Large intestine (tissue), 3 donors: Measurements from ENCODE around the gene SYNE3. TPM values are rescaled to one million over a fixed set of nuclear protein-coding genes. Genes with fewer than 3 reads are reported as not detected.
"Not testable (repeated sequence)": the region's sequence is repeated elsewhere in the genome, so short reads cannot be mapped to it uniquely, and the experiment has no call there.

Experiments
- DNase-seq, 2 donors: peaks; one replicate each; pipeline versions ENCODE4 v3.0.0 to v3.0.0-alpha.2; 2013
- H3K27ac ChIP-seq: one replicate; pipeline ENCODE4 v1.5.1; 2013; ENCODE audit warnings: low read length
- H3K27me3 ChIP-seq: 2 replicates; pipeline ENCODE4 v1.6.1; 2013; ENCODE audit warnings: low read length; ENCODE audit not compliant: control insufficient read depth, insufficient read depth
- H3K36me3 ChIP-seq: 2 replicates; pipeline ENCODE4 v1.6.1; 2013; ENCODE audit warnings: low read length; ENCODE audit not compliant: control insufficient read depth, insufficient read depth
- H3K4me1 ChIP-seq: one replicate; pipeline ENCODE4 v1.6.1; 2013; ENCODE audit warnings: low read length; ENCODE audit not compliant: control insufficient read depth, insufficient read depth
- H3K4me3 ChIP-seq: one replicate; pipeline ENCODE4 v1.5.1; 2013; ENCODE audit warnings: low read length
- H3K9me3 ChIP-seq: one replicate; pipeline ENCODE4 v1.6.1; 2013; ENCODE audit warnings: mild to moderate bottlenecking, low read depth, low read length, moderate library complexity; ENCODE audit not compliant: control insufficient read depth
- WGBS: methylation state at CpG from one replicate; pipeline ENCODE4 v1.1.5; 2013; ENCODE audit warnings: low lambda C conversion rate; ENCODE audit not compliant: insufficient coverage; 5-methylcytosine and 5-hydroxymethylcytosine counted together
- polyA plus RNA-seq: library from polyadenylated mRNA; unstranded; fragments of 120-200 nt; gene quantifications from one replicate; pipeline ENCODE4 v1.2.1, GENCODE V29; 2013

The SYNE3 gene
- polyA plus RNA-seq, 1 donor: 1.2 TPM

DNA sequence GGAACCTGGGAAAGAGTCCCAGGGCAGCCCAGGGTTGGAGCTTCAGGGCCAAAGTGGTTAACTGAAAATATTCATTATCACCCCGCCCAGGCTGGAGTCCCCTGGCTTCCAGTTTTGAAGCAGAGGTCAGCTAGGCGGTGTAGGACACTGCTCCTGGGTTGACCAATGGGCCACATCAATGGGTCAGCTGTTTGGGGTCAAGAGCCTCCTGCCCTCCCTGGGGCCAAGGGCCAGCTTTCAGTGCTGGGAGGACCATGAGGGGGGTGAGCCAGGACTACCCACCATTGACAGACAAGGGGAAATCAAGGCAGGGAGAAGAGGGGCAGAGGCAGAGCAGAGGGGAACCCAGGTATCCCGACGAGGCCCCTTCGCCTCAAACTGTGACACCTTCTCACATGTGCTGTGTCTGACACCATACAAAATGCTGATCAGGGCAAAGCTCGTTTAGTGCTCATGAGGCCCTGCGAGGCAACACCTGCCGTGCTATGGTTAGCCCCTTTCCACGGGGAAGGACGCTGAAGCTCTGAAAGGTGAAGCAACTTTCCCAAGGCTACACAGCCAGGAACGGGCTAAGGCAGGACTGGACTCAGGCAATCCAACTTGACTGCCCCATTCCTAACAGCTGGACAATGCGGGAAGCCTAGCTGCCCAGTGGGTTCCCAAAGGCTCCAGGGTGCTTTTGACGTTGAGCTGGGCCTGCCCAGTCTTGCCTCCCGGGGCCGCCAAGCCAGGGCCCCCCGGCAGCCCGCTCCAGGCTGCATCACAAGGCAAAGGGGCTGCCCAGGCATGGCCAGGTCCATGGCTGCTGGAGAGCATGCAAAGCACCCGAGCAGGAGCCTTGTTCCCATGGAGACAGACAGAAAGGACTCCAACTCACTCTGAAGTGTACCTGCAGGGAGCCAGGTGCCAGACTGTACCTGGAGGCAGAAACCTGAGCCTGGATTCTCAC, 2.0 kb downstream of the SYNE3 start:
- Histone ChIP-seq H3K36me3 (no peaks in the 10 kb centered on the region), H3K27ac (no peak overlapping the region), H3K9me3 (no peaks in the 10 kb centered on the region), H3K27me3 (peaks cover 21% of the 10 kb centered on the region), H3K4me1 (peaks cover 31% of the 10 kb centered on the region), H3K4me3 (no peak overlapping the region)
- DNase-seq: no peak
- no CpG with 5 or more reads among the region's 18 CpGs for WGBS

DNA sequence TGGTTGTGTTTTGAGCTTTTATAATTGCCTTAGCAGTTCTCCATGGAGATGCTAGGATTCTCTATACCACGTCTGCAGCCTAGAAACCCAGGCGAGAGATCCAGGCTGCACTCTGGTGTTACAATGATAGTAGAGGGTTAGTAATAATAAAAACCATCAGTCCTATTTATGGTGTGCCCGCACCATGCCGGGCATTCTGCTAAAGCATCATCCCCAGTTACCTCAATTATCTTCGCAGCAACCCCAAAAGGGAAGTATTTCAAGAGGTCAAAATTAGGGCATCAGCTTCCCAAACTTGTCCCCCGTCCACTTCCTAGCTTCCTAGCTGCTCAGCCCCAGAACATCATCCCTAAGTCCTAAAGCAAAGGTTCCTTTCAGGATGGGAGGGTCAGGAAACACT, 3.2 kb downstream of the SYNE3 start:
- no CpG with 5 or more reads among the region's 6 CpGs for WGBS
- no peak overlapping the region for H3K27ac ChIP-seq

DNA sequence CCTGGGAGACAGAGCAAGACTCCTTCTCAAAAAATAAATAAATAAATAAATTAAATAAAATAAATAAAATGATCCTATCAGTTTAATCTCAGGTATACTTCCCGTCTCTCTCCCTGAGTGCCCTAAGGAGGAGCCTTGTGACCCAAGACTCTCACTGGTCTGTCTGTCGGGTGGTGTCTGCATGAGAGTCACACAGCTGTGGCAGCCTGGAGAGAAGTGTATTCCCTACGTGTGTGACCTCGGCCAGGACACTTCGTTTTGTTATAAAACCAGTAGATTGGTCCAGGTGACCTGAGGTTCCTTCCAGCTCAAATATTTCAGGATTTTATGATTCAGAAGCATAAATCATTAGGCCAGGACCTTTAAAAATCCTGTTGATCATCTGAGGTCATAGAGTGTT, 4.8 kb downstream of the SYNE3 start:
- no peaks in the 10 kb centered on the region for H3K36me3 ChIP-seq
- H3K4me1 ChIP-seq: peaks cover 17% of the 10 kb centered on the region
- H3K4me3 ChIP-seq: no peak overlapping the region
- H3K27ac ChIP-seq: no peak overlapping the region
- WGBS: no CpG with 5 or more reads among the region's 5 CpGs
- H3K9me3 ChIP-seq: no peaks in the 10 kb centered on the region
- peaks cover 15% of the 10 kb centered on the region for H3K27me3 ChIP-seq
- DNase-seq: no peak

More for the DNA sequence above, 3.2 kb downstream of the SYNE3 start:
- no peak overlapping the region for H3K4me3 ChIP-seq
- H3K27me3 ChIP-seq: peaks cover 21% of the 10 kb centered on the region
- peaks cover 31% of the 10 kb centered on the region for H3K4me1 ChIP-seq
- no peaks in the 10 kb centered on the region for H3K9me3 ChIP-seq
- DNase-seq: no peak
- H3K36me3 ChIP-seq: no peaks in the 10 kb centered on the region

DNA sequence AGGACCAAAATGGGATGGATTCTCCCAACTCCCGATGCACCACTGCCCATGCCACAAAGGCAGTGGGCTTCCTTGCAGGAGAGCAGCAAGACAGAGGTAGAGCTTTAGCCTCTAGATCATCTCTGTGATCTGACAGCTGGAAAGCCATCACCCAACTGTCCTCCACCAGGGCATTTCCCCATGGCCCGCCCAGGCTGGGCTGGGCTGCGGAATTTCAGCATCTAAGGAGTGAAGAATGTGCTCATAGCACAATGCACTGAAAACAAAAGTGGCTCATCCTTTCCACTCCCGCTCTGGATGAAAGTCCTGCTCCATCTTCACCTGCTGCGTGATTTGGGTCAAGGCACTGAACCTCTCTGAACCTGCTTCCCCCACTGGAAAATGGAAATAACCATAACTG, 5.6 kb downstream of the SYNE3 start:
- no peak overlapping the region for H3K27ac ChIP-seq
- no peaks in the 10 kb centered on the region for H3K36me3 ChIP-seq
- no peak overlapping the region for H3K4me3 ChIP-seq
- H3K9me3 ChIP-seq: no peaks in the 10 kb centered on the region
- peaks cover 12% of the 10 kb centered on the region for H3K4me1 ChIP-seq
- H3K27me3 ChIP-seq: peaks cover 11% of the 10 kb centered on the region
- no peak for DNase-seq
- WGBS: 90% methylated on average over 2 of the region's 5 CpGs

DNA sequence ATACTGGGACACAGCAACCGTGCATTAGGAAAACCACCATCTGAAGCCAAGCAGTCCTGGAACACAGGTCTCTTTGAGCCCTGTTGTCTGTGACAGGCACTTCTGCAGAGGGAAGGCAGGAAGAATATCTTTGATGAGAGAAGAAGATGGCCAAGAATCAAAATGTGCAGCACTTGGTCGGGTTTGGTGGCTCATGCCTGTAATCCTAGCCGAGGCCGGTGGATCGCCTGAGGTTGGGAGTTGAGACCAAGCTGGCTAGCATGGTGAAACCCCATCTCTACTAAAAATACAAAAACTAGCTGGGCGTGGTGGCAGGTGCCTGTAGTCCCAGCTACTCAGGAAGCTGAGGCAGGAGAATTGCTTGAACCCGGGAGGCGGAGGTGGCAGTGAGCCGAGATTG, 6.1 kb downstream of the SYNE3 start:
- H3K9me3 ChIP-seq, H3K4me3 ChIP-seq, H3K27ac ChIP-seq, DNase-seq, H3K36me3 ChIP-seq, H3K4me1 ChIP-seq, H3K27me3 ChIP-seq: not testable (repeated sequence)
- no CpG with 5 or more reads among the region's 9 CpGs for WGBS

DNA sequence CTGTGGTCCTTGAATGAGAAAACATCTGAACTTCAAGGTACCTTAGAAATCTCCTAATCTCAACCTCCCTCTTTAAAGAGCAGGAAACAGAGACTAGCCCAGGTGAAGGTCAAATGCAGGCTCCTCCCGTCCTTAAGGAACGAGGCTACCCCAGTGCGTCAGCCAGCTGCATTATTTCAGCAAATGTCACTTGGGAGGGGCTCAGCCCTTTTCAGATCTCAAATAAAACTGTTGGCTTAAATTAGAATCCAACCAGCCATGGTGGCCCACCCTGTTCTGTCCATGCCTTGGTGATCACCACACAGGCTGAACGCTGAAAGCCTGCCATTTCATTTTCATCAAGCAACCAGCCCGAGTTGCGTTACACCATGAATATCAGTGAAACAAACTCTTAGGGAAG, 7.0 kb downstream of the SYNE3 start:
- Histone ChIP-seq H3K36me3 (no peaks in the 10 kb centered on the region), H3K4me3 (no peak overlapping the region), H3K27ac (no peak overlapping the region), H3K9me3 (no peaks in the 10 kb centered on the region), H3K4me1 (no peaks in the 10 kb centered on the region), H3K27me3 (no peaks in the 10 kb centered on the region)
- no CpG with 5 or more reads among the region's 6 CpGs for WGBS
- DNase-seq: no peak

DNA sequence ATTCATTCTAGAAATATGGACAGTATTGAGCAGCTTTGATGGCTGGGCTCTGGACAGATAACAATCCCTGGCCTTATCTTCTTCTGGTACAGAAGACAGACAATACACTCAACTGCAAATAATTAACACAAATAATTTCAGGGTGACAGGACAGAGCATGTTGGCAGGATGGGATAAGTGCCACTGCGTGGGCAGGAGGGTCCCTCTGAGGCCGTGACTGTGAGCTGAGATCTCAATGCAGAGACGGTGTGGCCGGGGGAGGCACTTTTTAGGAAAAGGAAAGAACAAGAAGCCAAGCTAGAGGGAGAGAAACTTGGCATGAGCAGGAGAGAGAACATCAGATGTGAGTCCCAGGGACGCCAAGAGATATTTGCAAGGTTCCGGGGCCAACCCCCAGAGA, 8.1 kb downstream of the SYNE3 start:
- peaks cover 3% of the 10 kb centered on the region for H3K4me1 ChIP-seq
- H3K4me3 ChIP-seq: no peak overlapping the region
- no peaks in the 10 kb centered on the region for H3K36me3 ChIP-seq
- H3K27me3 ChIP-seq: no peaks in the 10 kb centered on the region
- H3K27ac ChIP-seq: no peak overlapping the region
- no CpG with 5 or more reads among the region's 6 CpGs for WGBS
- DNase-seq: no peak
- no peaks in the 10 kb centered on the region for H3K9me3 ChIP-seq

DNA sequence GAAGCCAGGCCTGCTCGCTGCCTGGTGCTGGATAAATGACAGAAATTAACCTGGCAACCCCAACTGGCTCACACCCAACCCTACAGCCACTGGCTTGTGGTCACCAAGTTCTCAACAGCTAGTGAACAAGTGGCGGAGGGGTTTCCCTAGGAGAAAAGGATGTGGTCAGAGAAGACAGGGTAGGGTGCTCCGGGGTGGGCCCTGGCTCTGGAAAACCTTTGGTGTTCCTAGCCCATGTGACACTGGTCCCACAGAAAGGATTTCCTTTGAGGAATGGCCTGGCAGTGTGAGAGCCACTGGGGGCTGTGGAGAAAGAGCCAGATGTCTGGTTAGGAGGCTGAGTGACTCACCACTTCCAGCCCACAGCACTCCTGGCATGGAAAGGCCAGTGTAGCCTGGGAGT, 8.7 kb downstream of the SYNE3 start:
- Histone ChIP-seq H3K27ac (no peak overlapping the region), H3K4me1 (peaks cover 3% of the 10 kb centered on the region)
- no CpG with 5 or more reads among the region's 3 CpGs for WGBS

DNA sequence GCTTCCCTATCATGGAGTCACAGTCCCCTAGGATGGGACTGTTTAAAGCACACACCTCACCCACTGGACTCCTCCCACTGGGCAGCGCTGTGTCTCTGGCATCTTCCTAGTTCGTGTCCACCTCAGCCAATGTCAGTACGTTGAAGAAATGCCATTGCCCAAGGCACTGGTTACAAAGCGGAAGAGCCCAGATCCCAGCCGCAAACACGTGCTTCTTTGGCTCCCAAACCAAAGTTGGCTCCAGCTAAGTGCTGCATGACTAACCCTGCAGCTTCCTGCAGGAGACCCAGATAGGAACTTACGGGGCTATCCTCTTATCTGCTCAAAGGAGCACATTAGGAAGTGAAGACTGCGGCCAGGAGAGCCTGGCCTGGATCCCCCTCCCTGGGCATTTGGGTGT, 9.3 kb downstream of the SYNE3 start:
- no peak overlapping the region for H3K4me3 ChIP-seq
- no CpG with 5 or more reads among the region's 8 CpGs for WGBS
- no peak overlapping the region for H3K27ac ChIP-seq
- no peaks in the 10 kb centered on the region for H3K27me3 ChIP-seq
- DNase-seq: no peak
- H3K4me1 ChIP-seq: peaks cover 3% of the 10 kb centered on the region
- no peaks in the 10 kb centered on the region for H3K9me3 ChIP-seq
- no peaks in the 10 kb centered on the region for H3K36me3 ChIP-seq

More for the DNA sequence above, 8.7 kb downstream of the SYNE3 start:
- H3K27me3 ChIP-seq: no peaks in the 10 kb centered on the region
- no peak for DNase-seq
- no peaks in the 10 kb centered on the region for H3K9me3 ChIP-seq
- no peak overlapping the region for H3K4me3 ChIP-seq
- H3K36me3 ChIP-seq: no peaks in the 10 kb centered on the region

DNA sequence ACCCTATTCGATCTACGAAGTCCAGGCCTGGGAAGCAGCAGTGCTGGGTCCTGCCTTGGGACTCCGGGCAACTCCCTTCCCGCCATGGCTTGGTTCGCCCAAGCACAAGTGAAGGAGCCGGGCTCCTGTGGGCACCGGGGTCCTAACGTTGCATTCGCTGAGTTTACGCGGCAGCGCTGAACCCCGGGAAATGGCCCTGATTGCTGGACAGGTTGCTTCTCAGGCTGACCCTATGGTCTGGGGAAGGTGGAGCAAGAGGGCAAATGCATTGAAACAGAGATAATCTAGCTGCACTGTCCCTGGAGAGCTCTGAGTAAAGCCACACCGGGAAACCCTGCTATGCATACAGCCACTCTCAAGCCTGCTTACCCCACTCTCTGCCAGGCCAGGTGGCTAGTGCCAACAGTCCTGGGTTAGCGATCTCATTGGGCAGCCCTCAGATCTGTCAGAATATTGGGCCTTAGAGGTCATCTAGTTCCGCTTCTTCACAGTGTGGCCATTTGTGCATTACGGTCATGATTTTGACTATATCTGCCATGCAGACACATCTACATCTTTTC, 11.3 kb downstream of the SYNE3 start:
- peaks cover 8% of the 10 kb centered on the region for H3K4me1 ChIP-seq
- no peak overlapping the region for H3K4me3 ChIP-seq
- DNase-seq: no peak
- 100% methylated on average over 2 of the region's 17 CpGs for WGBS
- no peak overlapping the region for H3K27ac ChIP-seq
- H3K27me3 ChIP-seq: no peaks in the 10 kb centered on the region
- H3K36me3 ChIP-seq: no peaks in the 10 kb centered on the region
- no peaks in the 10 kb centered on the region for H3K9me3 ChIP-seq
